NCI-H187 (cell line): Measurements from ENCODE around the gene TMIGD1.

Experiments
- DNase-seq, 2 experiments: peaks; one replicate each; lab custom pipeline; 2025; lab: John Stamatoyannopoulos, UW

The TMIGD1 gene

DNA sequence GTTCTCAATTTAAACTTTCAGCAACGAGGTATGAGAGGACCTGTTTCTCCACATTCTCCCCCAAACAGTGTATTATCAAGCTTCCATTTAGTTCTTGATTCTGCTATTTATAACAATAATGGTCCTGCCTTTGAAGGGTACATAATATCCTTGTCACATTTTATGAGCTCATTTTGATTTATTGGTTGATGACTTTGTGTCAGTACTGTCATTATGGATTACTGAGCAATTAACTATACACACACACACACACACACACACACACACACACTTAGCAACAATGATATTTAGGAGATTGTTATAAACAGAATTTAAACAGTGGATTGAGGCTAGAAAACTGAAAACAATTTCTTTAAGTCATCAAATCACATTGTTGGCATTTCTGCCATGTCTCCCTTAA, 7.0 kb downstream of the TMIGD1 start:
- no peak for DNase-seq

DNA sequence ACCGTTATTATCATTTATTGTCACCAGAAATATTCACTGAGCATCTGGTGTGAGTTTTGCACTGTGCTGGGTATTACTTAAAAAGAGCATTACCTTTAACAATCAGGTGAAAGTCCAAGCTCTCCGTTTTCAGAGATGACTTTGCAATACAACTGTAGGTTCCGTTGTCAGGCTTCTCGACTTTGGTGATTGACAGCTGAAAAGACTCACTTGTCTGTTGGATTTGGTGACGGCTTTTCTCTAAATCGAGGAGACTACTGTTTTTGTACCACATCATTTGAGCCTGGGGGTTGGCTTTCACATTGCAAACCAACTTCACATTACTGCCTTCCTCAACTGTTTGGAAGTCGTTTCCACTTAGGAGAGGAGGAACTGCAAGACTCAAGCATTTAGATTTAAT, 9.1 kb downstream of the TMIGD1 start:
- DNase-seq = no peak

DNA sequence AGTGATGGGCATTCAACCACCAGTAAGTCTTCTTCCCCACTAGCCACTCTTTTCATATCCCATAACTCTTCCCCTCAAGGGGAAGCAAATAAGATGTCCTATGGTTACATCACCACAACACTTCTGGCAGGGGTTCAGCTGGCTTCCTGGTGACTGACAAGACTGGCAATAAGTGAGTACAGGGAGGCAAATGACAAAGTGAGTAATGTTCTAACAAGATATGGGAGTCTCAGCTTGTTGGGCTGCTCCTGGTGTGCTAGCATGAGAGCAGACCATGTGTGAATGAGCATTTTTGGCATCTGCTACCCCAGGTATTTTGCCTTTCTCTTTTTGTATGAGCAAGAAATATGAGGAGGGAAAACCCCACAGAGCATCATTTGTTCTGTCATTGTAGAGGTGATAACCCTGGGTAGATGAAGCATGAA, 9.9 kb downstream of the TMIGD1 start:
- DNase-seq = no peak

DNA sequence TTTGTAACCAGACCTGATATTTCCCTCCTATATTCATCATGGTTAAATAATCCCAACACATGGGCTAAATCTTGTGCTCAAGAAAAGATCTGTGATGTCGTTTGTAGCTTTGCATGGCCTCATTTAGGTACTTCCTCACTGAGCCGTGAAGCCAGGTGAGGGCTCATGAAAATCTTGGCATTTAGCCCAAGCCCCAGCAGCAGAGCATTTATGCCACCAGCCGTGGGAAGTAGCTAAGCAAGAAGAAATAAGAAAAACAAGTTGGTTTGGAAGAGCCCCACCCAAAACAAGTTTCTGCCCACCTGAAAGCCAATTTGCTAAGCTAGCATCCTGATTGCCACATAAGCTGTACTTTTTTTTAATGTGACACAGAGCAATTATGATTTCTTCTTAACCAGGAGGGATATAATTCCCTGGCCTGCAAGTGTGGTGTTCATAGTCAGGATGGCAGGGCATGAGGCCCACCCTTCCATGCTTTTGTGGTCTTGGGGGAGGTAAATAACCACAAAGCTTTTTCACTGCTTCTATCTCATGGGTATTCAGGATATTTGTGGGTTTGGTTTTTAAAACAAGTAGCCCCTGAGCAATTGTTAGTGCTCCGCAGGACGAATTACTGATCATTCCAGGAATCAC, 10.5 kb downstream of the TMIGD1 start:
- DNase-seq = peak; percentile 18 to 61

DNA sequence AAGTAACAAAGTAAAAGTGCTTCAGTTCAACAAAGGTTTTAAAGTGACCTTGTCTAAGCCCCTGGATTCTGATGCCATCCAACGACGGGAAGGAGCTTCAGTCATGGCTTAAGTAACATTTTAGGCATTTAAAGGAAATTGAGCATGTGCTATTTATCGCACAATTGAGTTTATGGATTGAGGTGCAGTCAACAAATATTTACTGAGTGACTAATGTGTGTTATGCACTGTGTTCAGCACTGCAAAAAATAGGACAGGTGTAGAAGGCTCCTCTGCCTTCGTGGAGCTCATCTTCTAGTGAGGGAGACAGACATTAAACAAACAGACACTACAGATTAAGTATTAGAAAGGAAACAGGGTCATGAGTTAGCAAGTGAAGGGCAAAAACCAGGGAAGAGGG, 12.5 kb downstream of the TMIGD1 start:
- peak in 1 of 2 experiments; percentile 5 for DNase-seq

DNA sequence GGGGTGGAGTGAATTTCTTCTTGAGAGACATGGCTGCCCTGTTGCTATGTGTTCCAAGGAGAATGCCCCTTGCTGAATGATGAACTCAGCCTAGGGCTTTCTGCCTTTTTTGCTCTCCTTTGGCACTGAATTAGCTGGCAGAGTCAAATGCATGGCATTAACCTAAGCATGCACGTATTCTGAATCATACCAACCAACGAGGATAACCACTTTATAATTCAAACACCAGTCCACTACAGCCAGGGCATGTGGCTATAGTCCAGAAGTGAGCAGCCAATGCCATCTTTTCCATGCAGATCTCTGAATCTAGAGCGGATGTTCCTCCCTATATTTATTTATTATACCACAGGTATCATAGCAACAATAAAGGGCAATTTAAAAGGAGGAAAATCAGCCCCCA, 15.7 kb downstream of the TMIGD1 start:
- DNase-seq = no peak

DNA sequence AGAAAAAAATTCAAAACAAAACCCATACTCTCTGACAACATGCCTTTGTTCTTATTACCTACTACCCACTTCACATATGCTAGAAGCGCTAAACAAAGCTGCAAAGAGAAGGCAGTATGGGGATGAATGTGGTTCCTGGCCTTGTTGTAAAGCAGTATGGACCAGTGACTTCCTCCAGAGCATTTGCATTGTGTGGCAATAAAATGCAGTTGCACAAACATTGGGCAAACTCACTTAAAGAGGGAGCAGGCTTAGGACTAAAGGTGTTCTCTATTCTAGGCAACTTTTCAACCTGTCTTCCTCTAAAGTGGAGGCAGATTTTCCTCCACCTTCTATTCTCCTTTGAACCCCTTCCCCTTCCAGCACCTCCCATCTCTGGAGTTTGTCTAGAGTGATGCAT, 17.1 kb downstream of the TMIGD1 start:
- DNase-seq = no peak

DNA sequence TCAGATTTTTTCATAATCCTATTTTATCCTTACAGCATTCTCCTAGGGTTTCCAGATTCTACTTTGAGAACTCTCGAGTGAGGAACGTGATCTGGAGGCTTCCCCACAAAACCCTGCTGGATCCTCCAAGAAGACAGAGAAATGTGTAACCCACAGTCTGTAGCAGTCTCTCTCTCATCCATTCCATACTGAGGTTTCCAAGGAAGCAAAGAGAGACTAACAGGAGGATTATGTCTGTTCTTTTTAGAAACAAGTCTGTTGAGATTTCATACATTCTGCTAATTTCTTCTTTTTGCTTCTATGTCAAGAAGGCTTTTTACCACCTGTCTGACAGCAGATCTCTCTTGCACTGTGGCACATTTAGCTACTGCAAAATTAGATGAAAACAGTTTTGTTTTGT, 18.8 kb downstream of the TMIGD1 start:
- DNase-seq = no peak

DNA sequence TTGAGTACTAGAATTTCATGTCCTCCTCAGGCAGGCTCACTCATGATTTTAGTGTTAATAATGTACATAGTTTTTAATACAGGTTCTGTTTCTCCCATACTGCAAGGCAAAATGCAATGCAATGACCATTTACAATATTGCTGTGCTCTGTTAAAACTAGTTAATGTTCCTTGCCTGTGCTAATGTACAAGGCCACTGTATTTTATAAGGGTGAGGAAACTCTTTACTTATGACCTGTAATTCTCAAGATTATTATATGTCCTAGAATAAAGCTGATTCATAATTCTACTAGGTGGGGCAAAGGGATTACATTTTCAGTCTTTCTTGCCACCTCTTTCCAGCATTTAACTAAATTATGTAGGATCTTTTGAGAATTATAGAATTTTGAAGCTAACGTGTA, 19.4 kb downstream of the TMIGD1 start:
- DNase-seq = no peak

DNA sequence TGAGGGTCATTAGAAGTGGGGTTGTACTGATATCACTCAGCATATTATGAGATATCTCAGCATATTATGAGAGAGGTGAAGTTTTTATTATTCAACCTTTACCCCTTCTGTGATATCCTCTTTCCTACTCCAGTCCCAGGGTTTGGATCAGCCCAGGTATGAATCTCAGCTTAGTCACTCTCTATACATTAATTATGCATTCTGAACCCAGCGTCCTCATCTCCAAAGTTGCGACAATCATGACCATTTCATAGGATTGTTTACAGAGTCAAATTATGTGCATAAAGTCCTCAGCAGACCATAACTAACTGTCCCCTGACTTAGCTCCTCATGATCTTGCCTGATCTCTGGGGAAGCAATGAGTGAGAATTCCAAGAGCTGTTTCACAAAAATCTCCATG, 21.6 kb downstream of the TMIGD1 start:
- no peak for DNase-seq

DNA sequence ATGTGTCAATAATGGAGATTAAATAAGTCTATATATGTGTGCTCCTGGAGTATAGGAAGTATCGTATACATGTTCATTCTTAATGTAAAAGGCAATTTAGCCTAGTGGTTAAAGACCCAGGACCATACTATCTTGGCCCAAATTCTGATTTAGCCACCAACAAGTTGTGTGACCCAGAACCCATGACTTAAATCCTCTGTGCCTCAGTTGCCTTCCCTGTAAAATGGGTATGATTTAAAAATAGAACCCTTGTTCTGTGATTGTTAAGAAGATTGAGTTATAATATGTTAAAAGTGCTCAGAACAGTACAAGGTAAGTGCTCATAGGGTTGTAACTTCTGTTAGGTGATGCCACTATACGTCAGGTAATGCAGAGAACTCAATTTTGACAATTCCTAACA, 23.3 kb downstream of the TMIGD1 start:
- no peak for DNase-seq

DNA sequence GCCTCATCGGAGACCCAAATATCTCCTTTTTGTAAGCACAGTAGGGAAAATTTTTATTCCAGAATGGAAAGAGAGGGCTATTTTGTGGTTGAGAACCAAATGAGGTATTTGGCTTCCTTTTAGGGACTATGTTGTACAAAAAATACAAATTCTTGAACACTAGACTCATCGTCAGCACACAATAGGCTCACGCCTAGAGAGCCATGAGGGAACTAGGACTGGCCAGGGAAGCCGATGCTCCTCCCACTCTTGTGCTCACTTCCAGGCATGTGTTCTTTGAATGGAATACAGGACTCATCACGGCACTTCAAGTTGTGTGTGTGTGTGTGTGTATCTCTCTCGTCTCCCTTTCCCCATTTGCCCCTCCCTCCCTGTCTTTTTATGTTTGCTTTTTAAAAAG, 24.3 kb downstream of the TMIGD1 start:
- no peak for DNase-seq

DNA sequence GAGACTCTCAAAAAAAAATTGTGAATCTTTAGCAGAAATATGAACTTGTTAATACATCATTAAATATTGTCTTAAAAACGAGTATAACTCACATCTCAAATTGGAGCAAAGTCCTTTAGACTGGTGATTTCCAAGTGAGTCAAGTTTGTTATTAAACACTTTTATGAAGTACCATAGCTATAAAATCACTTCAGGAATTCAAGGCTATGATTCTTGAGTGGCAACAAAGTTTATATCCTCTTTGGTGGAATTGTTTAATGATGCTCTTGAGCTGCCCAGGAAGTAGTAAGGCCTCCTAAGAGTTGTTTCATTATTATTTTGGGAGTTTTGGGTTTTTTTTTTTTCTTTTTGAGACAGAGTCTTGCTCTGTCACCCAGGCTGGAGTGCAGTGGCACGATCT, 25.5 kb downstream of the TMIGD1 start:
- DNase-seq = no peak

DNA sequence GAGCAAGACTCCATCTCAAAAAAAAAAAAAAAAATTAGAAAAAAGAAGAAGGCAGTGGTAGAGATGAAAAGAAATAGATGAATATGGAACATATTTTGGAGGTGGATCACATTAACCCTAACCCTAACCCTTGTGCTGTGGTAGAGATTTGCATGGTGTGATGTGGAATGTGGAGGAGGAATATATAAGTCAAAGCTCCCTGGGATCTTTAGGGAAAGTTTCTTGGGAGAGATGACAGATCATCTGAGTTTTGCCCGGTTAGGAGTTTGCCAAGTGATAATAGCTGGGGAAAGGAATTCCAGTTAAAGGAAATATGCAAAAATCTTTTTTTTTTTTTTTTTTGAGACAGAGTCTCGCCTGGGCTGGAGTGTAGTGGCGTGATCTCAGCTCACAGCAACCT, 29.1 kb downstream of the TMIGD1 start:
- no peak for DNase-seq

DNA sequence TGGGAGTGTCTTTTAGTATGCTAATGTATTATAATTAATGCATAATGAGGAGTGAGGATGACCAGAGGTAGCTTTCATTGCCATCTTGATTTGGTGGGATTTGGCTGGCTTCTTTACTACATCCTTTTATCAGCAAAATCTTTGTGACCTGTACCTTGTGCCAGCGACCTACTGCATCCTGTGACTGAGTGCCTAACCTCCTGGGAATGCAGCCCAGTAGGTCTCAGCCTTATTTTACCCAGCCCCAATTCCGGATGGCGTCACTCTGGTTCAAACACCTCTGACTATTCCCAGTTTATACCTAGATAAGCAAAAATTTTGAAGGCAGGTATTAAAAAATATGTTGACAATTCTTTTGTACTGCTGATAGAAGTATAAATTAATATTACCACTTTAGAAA, 31.6 kb downstream of the TMIGD1 start:
- no peak for DNase-seq

DNA sequence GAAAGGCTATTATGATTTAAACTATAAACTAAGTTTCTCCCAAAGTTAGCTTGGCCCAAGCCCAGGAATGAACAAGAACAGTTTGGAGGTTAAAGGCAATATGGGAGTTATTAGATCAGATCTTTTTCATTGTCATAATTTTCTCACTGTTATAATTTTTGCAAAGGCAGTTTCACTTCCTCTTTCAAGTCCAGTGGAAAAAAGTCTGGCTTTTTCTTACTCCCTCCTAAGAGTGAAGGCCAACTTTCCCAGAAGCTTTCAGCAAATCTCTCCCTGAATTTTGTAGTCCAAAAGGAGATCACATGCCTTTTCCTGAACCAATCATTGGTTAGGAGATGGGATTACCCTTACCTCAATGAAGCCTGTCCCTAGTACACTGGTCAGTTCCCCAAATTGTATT, 33.0 kb downstream of the TMIGD1 start:
- no peak for DNase-seq

DNA sequence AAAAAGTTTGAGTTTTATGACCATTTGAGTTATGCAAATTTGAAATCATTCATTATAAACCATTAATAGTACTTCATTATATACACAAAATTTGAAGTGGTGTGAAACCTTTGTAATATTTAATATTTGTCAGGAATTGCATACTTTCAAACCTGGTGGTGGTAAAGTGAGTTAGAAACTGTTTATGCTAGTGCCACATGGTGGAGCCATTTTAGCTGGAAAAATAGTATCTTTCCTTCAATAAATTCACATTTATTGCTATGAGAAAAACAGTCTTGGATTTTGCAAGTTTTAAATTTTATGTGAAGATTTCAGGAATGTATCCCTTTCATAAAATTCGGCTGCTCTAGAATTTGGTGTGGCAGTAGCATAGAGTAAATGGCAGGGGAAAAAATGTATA, 34.9 kb downstream of the TMIGD1 start:
- DNase-seq = no peak

DNA sequence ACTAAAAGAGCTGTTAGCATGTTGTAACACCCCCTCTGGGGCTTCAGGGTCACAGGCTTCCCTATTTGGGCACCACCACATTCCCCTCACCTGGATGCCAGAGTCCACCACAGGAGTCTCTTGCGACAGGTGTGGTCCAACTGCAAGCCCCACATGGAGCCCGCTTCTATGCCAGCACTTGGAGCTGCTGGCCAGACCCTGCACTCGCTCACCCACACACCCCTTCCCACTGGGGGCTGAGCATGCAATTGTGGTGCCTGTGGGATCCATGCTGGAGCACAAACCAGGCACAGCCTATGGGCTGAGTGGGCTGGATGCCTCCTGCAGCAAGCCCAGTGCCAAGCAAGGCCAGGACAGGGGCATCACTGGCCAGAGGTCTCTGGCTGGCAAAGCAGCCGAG, 36.1 kb downstream of the TMIGD1 start:
- DNase-seq = no peak

DNA sequence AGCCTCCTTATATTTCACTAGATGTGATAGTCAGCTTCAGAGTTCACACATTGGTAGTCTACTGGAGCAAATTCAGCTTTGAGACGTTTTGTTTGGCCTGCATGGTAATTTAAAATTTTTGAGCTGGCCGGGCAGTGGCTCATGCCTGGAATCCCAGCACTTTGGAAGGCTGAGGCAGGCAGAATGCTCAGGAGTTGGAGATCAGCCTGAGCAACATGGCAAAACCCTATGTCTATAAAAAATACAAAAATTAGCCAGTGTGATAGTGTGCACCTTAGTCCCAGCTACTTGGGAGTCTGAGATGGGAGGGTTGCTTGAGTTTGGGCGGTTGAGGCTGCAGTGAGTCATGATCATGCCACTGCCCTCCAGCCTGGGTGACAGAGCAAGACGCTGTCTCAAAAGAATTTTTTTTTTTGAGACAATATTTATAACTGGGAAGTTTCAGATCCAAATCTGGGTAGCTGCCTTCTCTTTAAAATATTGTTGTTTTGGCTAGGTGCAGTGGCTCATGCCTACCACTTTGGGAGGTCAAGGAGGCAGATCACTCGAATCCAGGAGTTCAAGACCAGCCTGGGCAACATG, 37.3 kb downstream of the TMIGD1 start:
- no peak for DNase-seq

DNA sequence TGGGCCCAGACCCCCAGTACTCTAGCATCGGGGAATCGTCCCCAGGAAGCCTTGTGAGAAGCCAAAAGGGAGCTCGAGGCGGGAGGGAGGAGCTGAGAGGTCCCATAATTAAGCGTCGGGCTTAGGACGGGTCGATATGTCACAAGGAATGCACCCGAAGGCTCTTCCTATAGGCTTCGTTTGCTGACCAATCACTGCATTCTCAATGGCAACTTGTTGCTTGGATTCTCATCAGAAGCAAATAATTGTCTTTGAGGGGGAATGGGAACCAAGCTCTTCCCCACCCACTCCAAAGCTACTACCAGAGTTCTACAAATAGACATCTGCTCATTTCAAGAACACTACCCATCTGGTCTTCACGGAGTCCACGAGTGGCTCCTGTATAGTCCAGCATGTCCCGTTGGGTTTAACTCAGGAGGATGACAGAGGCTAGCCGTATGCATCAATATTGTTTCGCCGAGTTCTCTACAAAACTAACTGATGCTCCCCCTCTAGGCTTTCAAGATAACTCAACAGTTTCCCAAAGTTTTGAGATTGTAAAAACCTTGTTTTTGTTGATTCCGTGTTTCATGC, 41.5 kb downstream of the TMIGD1 start:
- DNase-seq = no peak

DNA sequence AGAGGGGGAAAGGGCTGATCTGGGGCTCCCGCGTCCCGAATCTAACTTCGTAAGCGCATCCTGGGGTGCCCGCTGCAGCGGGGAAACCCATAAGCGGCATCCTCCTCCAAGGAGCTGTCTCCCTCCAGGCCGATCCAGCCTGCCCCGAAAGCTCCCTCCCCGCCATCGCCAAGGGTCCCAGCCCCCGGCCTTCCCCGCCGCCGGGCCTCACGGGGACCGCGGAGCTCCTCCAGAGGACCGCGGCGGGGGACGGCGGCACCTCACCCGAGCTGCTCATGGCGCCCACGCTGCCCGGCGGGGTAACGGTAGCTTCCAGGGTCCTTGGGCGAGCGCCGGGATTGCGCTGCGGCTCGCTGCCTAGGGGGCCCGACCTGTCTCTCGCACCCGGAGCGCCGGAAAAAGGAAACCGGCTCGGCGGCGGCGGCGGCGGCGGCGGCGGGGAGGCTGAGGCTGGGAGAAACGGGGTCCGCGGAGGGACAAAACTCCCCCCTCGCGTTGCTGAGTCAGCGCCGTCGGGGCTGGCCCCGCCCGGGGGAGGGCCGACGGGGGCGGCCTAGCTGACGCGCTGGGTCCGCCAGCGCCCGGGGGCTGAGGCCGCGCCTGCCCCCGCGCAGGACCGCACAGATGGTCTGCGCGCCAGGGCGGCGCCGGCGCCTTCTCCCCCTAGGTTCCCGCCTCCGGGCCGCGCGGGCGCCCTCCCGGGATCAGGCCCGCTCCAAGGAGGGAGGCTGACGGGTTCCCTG, 42.1 kb downstream of the TMIGD1 start, which contains the start of gene BLMH:
Gene BLMH, minus strand, starts transcription at position 402 of the 743 bp plus-strand sequence. Its CDS starts 125 bp downstream, at position 277.
- DNase-seq = peak in 1 of 2 experiments; percentile 32

DNA sequence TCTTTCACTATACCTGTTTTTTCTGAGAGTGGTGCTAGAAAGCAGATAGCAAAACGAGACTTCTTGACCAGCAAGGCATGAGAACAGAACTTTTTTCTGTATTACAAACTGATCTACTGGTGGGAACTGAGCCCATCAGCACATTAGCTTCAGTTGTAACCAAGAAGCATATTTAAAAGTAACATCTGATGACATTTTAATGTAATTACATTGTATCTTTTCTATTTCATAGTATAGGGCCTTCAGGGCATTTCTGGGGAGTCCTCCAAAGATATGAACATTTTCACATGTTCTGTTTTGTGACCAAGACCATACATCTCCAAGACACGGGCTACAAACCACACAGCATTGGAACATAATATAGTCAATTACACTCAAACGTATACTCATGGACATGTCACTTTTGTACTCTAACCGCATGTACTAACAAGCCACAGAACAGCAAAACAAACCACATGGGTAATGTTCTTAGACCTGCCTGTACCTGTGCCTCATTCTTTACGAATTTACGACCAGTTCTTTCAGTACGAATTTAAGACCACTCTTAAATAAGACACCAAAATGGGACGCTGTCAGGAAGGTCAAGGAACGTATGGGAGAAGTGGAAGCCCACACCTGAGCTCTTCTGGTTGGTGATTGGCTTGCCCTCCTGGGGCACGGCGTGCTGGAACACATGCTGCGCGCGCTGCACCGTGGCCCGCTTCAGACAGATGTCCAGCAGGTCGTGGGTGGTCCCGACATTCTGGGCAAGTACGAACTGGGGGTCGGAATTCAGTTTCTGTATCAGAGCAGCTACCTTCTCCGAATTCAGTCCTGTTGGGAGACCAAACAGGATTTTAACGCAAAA, 42.9 kb downstream of the TMIGD1 start:
- DNase-seq = no peak
